Right lobe of liver (tissue), 6 donors: ENCODE measurements around the gene ILK. TPM values are rescaled to one million over a fixed set of nuclear protein-coding genes. Genes with fewer than 3 reads are reported as not detected.

ENCODE experiments used
- ATAC-seq, 4 donors: fragments of 200-7000 bp; cut with Tn5 transposase; one replicate each; pipeline ENCODE4 v1.9.1; 2020; ENCODE audit warnings: mild to moderate bottlenecking in 4 of 4, moderate library complexity in 4 of 4
- DNase-seq, 3 donors: peaks; one replicate each; pipeline ENCODE4 v3.0.0-alpha.2; 2020
- H3K27ac ChIP-seq, 3 donors: fragments of 200-600 bp; one replicate each; pipeline ENCODE4 v1.8.0; 2022
- H3K27me3 ChIP-seq, 2 donors: fragments of 200-600 bp; one replicate each; pipeline ENCODE4 v1.8.0; 2022
- H3K36me3 ChIP-seq, 4 donors: fragments of 200-600 bp; sonication (generic) in 1 of 4; one replicate each; pipeline versions ENCODE4 v1.5.1 to v1.8.0; 2017 to 2022; ENCODE audit warnings: control low read depth in 1 of 4
- H3K4me1 ChIP-seq, 4 donors: fragments of 200-600 bp; sonication (generic) in 1 of 4; one replicate each; pipeline versions ENCODE4 v1.5.1 to v1.8.0; 2017 to 2022; ENCODE audit warnings: control low read depth in 1 of 4
- H3K4me3 ChIP-seq, 3 donors: fragments of 200-600 bp; one replicate each; pipeline ENCODE4 v1.8.0; 2022
- H3K9me3 ChIP-seq, 4 donors: fragments of 200-600 bp; sonication (generic) in 1 of 4; one replicate each; pipeline versions ENCODE4 v1.5.1 to v1.8.0; 2017 to 2022; ENCODE audit warnings: control low read depth in 1 of 4
- POLR2A ChIP-seq: fragments of 450-650 bp; IDR thresholded peaks from one replicate; pipeline ENCODE4 v1.6.1; 2017; ENCODE audit warnings: antibody characterized with exemption, mild to moderate bottlenecking
- WGBS: methylation state at CpG from one replicate; pipeline ENCODE4 v1.1.6; 2018; ENCODE audit warnings: low coverage, low lambda C conversion rate; ENCODE audit not compliant: insufficient coverage; ENCODE audit errors: missing lambda C conversion rate; 5-methylcytosine and 5-hydroxymethylcytosine counted together
- intact Hi-C, 2 donors: fragments of 100-400 bp; cut with DNase I; formaldehyde crosslinking; loops; one replicate each; pipeline versions ENCODE4 v1.11.2 to v1.14.1; 2022
- total RNA-seq, 6 experiments: library from RNA; depleted of rRNA in 2 of 6; stranded (reverse); fragments of >200 nt in 2 of 6; fragmentation: NEBNext Ultra II Directional in 3 of 6; extraction: Animal tissue kit (Norgen Biotek cat#: 25700) in 3 of 6; gene quantifications; one replicate each; pipeline versions ENCODE4 v1.1.0 to v1.2.4, GENCODE V29; 2016 to 2023
- TF ChIP-seq, protein P1 (sequence below), 4 donors: fragments of 200-600 bp in 3 of 4; fragments of 450-650 bp in 1 of 4; IDR thresholded peaks; one replicate each; pipeline versions ENCODE4 v1.5.1 to v1.8.0; 2016 to 2022; ENCODE audit warnings: antibody characterized with exemption in 4 of 4, mild to moderate bottlenecking in 2 of 4
- donor health status: DM: no; HTN: yes; CAD: no.
- donor health status: DM: no; HTN: no; CAD: no.
- donor health status: DM: no; HTN: no; CAD: no.
- donor health status: DM: no; HTN: yes; CAD: no.
- donor health status: DM: no; HTN: yes; CAD: no.

The ILK gene
- total RNA-seq, 6 experiments from 2014 or later = 33.4 to 79.9 (median 55.0) TPM

- Histone ChIP-seq H3K36me3 (peaks cover 0 to 34% (median 13%) of the 10 kb centered on the region in 4 donors), H3K4me3 (no peak overlapping the region), H3K4me1 (peaks cover 0 to 48% (median 19%) of the 10 kb centered on the region in 4 donors), H3K27ac (no peak overlapping the region), H3K27me3 (no peaks in the 10 kb centered on the region), H3K9me3 (no peaks in the 10 kb centered on the region)
- DNase-seq = no peak
- no peak for ATAC-seq
- TF ChIP-seq, protein P1, sequence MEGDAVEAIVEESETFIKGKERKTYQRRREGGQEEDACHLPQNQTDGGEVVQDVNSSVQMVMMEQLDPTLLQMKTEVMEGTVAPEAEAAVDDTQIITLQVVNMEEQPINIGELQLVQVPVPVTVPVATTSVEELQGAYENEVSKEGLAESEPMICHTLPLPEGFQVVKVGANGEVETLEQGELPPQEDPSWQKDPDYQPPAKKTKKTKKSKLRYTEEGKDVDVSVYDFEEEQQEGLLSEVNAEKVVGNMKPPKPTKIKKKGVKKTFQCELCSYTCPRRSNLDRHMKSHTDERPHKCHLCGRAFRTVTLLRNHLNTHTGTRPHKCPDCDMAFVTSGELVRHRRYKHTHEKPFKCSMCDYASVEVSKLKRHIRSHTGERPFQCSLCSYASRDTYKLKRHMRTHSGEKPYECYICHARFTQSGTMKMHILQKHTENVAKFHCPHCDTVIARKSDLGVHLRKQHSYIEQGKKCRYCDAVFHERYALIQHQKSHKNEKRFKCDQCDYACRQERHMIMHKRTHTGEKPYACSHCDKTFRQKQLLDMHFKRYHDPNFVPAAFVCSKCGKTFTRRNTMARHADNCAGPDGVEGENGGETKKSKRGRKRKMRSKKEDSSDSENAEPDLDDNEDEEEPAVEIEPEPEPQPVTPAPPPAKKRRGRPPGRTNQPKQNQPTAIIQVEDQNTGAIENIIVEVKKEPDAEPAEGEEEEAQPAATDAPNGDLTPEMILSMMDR (IDR thresholded peaks at IDR 0.05) = no peak
- no peak for TF ChIP-seq POLR2A
- WGBS = 80% methylated on average over 4 of the region's 13 CpGs
- intact Hi-C loops = no loop called here
Measured at GRCh38 chr11:6601041-6601461, 2.5 kb upstream of the ILK start.

GRCh38 chr11:6602096-6602940, 1.3 kb upstream of the ILK start:
- peak overlapping the region; percentile 73 to 89 (median 77) for H3K4me3 ChIP-seq
- TF ChIP-seq, protein P1 (IDR thresholded peaks at IDR 0.05) = no peak
- TF ChIP-seq POLR2A = no peak
- 44% methylated on average over 7 of the region's 7 CpGs for WGBS
- H3K27ac ChIP-seq = peak overlapping the region in 2 of 3 donors; percentile 84 to 91
- no peaks in the 10 kb centered on the region for H3K27me3 ChIP-seq
- DNase-seq (no peak), ATAC-seq (no peak)
- H3K9me3 ChIP-seq = no peaks in the 10 kb centered on the region
- H3K4me1 ChIP-seq = peaks cover 0 to 60% (median 21%) of the 10 kb centered on the region in 4 donors
- H3K36me3 ChIP-seq = peaks cover 0 to 30% (median 13%) of the 10 kb centered on the region in 4 donors
- intact Hi-C loops = no loop called here

- DNase-seq (peak in 2 of 3 donors; percentile 59 to 62), ATAC-seq (peak; percentile 42 to 51 (median 46))
- intact Hi-C loops = no loop called here
Measured at GRCh38 chr11:6604081-6604626, 580 bp downstream of the ILK start.

GRCh38 chr11:6604790-6605189, 1.2 kb downstream of the ILK start:
- Histone ChIP-seq H3K4me3 (peak overlapping the region; percentile 73 to 89 (median 77)), H3K27me3 (no peaks in the 10 kb centered on the region), H3K4me1 (peaks cover 0 to 45% (median 16%) of the 10 kb centered on the region in 4 donors), H3K27ac (peak overlapping the region; percentile 84 to 91 (median 89)), H3K9me3 (no peaks in the 10 kb centered on the region), H3K36me3 (peaks cover 3 to 42% (median 18%) of the 10 kb centered on the region in 4 donors)
- ATAC-seq = no peak
- TF ChIP-seq, protein P1 (IDR thresholded peaks at IDR 0.05) = no peak
- no peak for TF ChIP-seq POLR2A
- WGBS = 21% methylated on average over 3 of the region's 3 CpGs
- no peak for DNase-seq
- intact Hi-C loops = no loop called here

More at GRCh38 chr11:6604081-6604626, 580 bp downstream of the ILK start:
- Histone ChIP-seq H3K36me3 (peaks cover 3 to 42% (median 15%) of the 10 kb centered on the region in 4 donors), H3K27ac (peak overlapping the region; percentile 84 to 91 (median 89)), H3K9me3 (no peaks in the 10 kb centered on the region), H3K4me1 (peaks cover 0 to 51% (median 18%) of the 10 kb centered on the region in 4 donors), H3K27me3 (no peaks in the 10 kb centered on the region), H3K4me3 (peak overlapping the region; percentile 73 to 89 (median 77))
- 2% methylated on average over 17 of the region's 20 CpGs for WGBS
- TF ChIP-seq, protein P1 (IDR thresholded peaks at IDR 0.05) = peak; percentile 9 to 29 (median 12)
- TF ChIP-seq POLR2A = peak; percentile 39
